Mesenchymal stem cell (in vitro differentiated cells and primary cell): Measurements from ENCODE around the gene PROS1.
"Not testable (repeated sequence)": the region's sequence is repeated elsewhere in the genome, so short reads cannot be mapped to it uniquely, and the experiment has no call there.

Experiments used
- DNase-seq: peaks from one replicate; pipeline ENCODE4 v3.0.0-alpha.2; 2013
- H2AFZ ChIP-seq: one replicate; pipeline ENCODE4 v1.6.1; 2013; ENCODE audit warnings: low read depth, mild to moderate bottlenecking, control low read depth, inconsistent platforms, low read length, moderate library complexity
- H2AK5ac ChIP-seq: 2 replicates; pipeline ENCODE4 v1.6.1; 2013; ENCODE audit warnings: low read length, moderate library complexity, mild to moderate bottlenecking, inconsistent platforms; ENCODE audit not compliant: severe bottlenecking
- H2BK120ac ChIP-seq: one replicate; pipeline ENCODE4 v1.6.1; 2013; ENCODE audit warnings: low read depth, mild to moderate bottlenecking, inconsistent platforms, low read length, moderate library complexity
- H2BK12ac ChIP-seq, 2 experiments: one replicate each; pipeline ENCODE4 v1.6.1; 2013; ENCODE audit warnings: inconsistent platforms in 2 of 2, low read length in 2 of 2, mild to moderate bottlenecking in 2 of 2, moderate library complexity in 2 of 2, control low read depth in 1 of 2
- H2BK15ac ChIP-seq: one replicate; pipeline ENCODE4 v1.6.1; 2013; ENCODE audit warnings: mild to moderate bottlenecking, low read depth, inconsistent platforms; ENCODE audit not compliant: poor library complexity, severe bottlenecking
- H2BK5ac ChIP-seq: 2 replicates; pipeline ENCODE4 v1.6.1; 2013; ENCODE audit warnings: low read depth, mild to moderate bottlenecking, low read length, control low read depth, inconsistent platforms; ENCODE audit not compliant: poor library complexity, severe bottlenecking
- H3K14ac ChIP-seq, 2 experiments: one replicate each; pipeline ENCODE4 v1.6.1; 2013; ENCODE audit warnings: inconsistent platforms in 2 of 2, low read length in 2 of 2, control low read depth in 1 of 2, mild to moderate bottlenecking in 1 of 2, moderate library complexity in 1 of 2
- H3K18ac ChIP-seq, 2 experiments: one replicate each; pipeline ENCODE4 v1.6.1; 2013; ENCODE audit warnings: inconsistent platforms in 2 of 2, low read length in 2 of 2, control low read depth in 1 of 2, low read depth in 1 of 2, mild to moderate bottlenecking in 1 of 2
- H3K23ac ChIP-seq, 2 experiments: one replicate each; pipeline ENCODE4 v1.6.1; 2013; ENCODE audit warnings: inconsistent platforms in 2 of 2, low read length in 2 of 2, mild to moderate bottlenecking in 2 of 2, moderate library complexity in 2 of 2, control low read depth in 1 of 2
- H3K27ac ChIP-seq: 2 replicates; pipeline ENCODE4 v1.5.1; 2013; ENCODE audit warnings: mild to moderate bottlenecking, moderate library complexity, low read length, control low read depth, inconsistent platforms; ENCODE audit not compliant: poor library complexity, severe bottlenecking
- H3K27me3 ChIP-seq, 2 experiments: 2 replicates each; pipeline versions ENCODE4 v1.6.1 to v1.7.0; 2013; ENCODE audit warnings: low read length in 2 of 2, mild to moderate bottlenecking in 2 of 2, moderate library complexity in 2 of 2, control low read depth in 1 of 2, inconsistent platforms in 1 of 2; ENCODE audit not compliant: control insufficient read depth in 1 of 2, insufficient read depth in 1 of 2
- H3K36me3 ChIP-seq, 2 experiments: 2 replicates each; pipeline versions ENCODE4 v1.6.1 to v1.7.0; 2013; ENCODE audit warnings: low read length in 2 of 2, control low read depth in 1 of 2, inconsistent platforms in 1 of 2, low read depth in 1 of 2, mild to moderate bottlenecking in 1 of 2; ENCODE audit not compliant: insufficient read depth in 2 of 2, control insufficient read depth in 1 of 2
- H3K4ac ChIP-seq, 2 experiments: one replicate each; pipeline ENCODE4 v1.6.1; 2013; ENCODE audit warnings: inconsistent platforms in 2 of 2, low read length in 2 of 2, mild to moderate bottlenecking in 2 of 2, moderate library complexity in 2 of 2, control low read depth in 1 of 2, low read depth in 1 of 2
- H3K4me1 ChIP-seq: 2 replicates; pipeline ENCODE4 v1.6.1; 2013; ENCODE audit warnings: low read depth, low read length, control low read depth; ENCODE audit not compliant: control insufficient read depth, insufficient read depth
- H3K4me2 ChIP-seq: 2 replicates; pipeline ENCODE4 v1.6.1; 2013; ENCODE audit warnings: low read length, mild to moderate bottlenecking, inconsistent platforms; ENCODE audit not compliant: poor library complexity, severe bottlenecking
- H3K4me3 ChIP-seq, 2 experiments: 2 replicates each; pipeline versions ENCODE4 v1.5.1 to v1.7.0; 2013; ENCODE audit warnings: low read length in 2 of 2, mild to moderate bottlenecking in 2 of 2, control low read depth in 1 of 2, low read depth in 1 of 2; ENCODE audit not compliant: insufficient read depth in 1 of 2
- H3K79me1 ChIP-seq: replicated peaks from 2 replicates; pipeline ENCODE4 v1.6.1; 2013; ENCODE audit warnings: mild to moderate bottlenecking, control low read depth, low read length, inconsistent platforms; ENCODE audit not compliant: poor library complexity, severe bottlenecking
- H3K9ac ChIP-seq: 2 replicates; pipeline ENCODE4 v1.7.0; 2013; ENCODE audit warnings: mild to moderate bottlenecking, low read length, moderate library complexity
- H3K9me3 ChIP-seq: 2 replicates; pipeline ENCODE4 v1.7.0; 2013; ENCODE audit warnings: mild to moderate bottlenecking, low read length; ENCODE audit not compliant: control insufficient read depth
- H4K8ac ChIP-seq: one replicate; pipeline ENCODE4 v1.6.1; 2013; ENCODE audit warnings: inconsistent platforms, mild to moderate bottlenecking, low read length, moderate library complexity
- H4K91ac ChIP-seq: one replicate; pipeline ENCODE4 v1.6.1; 2013; ENCODE audit warnings: mild to moderate bottlenecking, low read length, inconsistent platforms
- WGBS: methylation state at CpG from one replicate; pipeline ENCODE4 v1.1.7; 2013; ENCODE audit warnings: mixed read lengths; 5-methylcytosine and 5-hydroxymethylcytosine counted together

Gene PROS1

DNA sequence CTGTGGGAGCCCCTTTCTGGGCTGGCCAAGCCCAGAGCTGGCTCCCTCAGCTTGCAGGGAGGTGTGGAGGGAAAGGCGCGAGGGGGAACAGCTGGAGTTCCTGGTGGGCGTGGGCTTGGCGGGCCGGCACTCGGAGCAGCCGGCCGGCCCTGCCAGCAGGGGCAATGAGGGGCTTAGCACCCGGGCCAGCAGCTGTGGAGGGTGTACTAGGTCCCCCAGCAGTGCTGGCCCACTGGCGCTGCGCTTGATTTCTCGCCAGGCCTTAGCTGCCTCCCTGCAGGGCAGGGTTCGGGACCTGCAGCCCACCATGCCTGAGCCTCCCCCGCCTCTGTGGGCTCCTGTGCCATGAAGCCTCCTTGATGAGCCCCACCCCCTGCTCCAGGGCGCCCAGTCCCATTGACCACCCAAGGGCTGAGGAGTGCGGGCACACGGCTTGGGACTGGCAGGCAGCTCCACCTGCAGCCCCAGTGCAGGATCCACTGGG lies 56.1 kb downstream of the PROS1 start:
- not testable (repeated sequence) for H3K79me1 ChIP-seq, H3K9ac ChIP-seq, H3K4me1 ChIP-seq, H2BK12ac ChIP-seq, H2BK120ac ChIP-seq, H2BK5ac ChIP-seq, H3K27me3 ChIP-seq, H2AFZ ChIP-seq, H3K18ac ChIP-seq, H3K36me3 ChIP-seq, H4K8ac ChIP-seq, H2AK5ac ChIP-seq, H3K9me3 ChIP-seq, H4K91ac ChIP-seq, H3K27ac ChIP-seq, H3K23ac ChIP-seq, DNase-seq, H3K4me3 ChIP-seq, H3K4ac ChIP-seq, H3K14ac ChIP-seq, H2BK15ac ChIP-seq, H3K4me2 ChIP-seq
- 96% methylated on average over 17 of the region's 17 CpGs for WGBS

DNA sequence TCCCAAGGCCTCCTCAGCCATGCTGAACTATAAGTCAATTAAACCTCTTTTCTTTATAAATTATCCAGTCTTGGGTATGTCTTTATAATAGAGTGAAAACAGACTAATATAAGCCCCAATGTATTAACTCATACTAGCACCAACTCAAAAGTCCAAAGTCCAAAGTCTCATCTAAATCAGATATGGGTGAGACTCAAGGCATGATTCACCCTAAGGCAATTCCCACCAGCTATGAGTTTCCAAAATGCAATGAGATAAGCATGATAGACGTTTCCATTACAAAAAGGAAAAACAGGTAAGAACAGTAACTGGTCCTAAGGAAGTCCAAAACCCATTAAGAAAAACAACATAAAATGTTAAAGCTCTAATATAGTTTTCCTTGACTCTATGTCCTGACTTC lies 60.1 kb downstream of the PROS1 start:
- not testable (repeated sequence) for H3K14ac ChIP-seq, H2AFZ ChIP-seq, H2AK5ac ChIP-seq, H3K4ac ChIP-seq, H2BK5ac ChIP-seq, H3K18ac ChIP-seq, H3K27ac ChIP-seq, H3K4me1 ChIP-seq, H4K91ac ChIP-seq, H3K4me2 ChIP-seq, H2BK15ac ChIP-seq, H2BK12ac ChIP-seq, H3K36me3 ChIP-seq, H4K8ac ChIP-seq, DNase-seq, H2BK120ac ChIP-seq, H3K23ac ChIP-seq, H3K27me3 ChIP-seq, H3K79me1 ChIP-seq, H3K9ac ChIP-seq, H3K4me3 ChIP-seq, H3K9me3 ChIP-seq
- WGBS = no CpG with 5 or more reads among the region's 1 CpG

DNA sequence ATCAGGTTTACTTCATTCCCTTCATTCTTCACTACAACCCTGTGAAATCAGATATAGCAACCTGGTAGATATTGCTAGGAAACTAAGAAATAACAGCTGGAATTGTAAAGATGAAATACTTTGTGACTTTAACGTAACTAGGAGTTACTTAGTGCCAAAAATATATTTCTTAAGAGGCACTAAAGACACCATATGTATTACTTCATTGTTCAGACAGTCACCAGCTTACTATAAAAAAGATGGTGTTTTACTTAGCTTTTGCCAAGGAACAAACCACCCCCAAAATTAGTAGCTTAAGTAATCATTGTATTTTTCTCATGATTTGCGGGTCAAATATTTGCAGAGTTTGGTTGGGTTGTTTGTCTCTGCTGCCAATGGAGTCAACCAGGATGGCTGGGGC lies 62.5 kb downstream of the PROS1 start:
- Histone ChIP-seq H4K91ac (no peak overlapping the region), H3K9ac (no peak overlapping the region), H3K4ac (no peak overlapping the region), H3K23ac (no peak overlapping the region), H2BK12ac (no peak overlapping the region), H3K18ac (no peak overlapping the region), H3K4me1 (no peaks in the 10 kb centered on the region), H2AFZ (no peak overlapping the region), H3K9me3 (no peaks in the 10 kb centered on the region), H3K36me3 (peaks cover 3% of the 10 kb centered on the region in 2 experiments), H4K8ac (no peak overlapping the region), H3K4me3 (no peak overlapping the region), H3K4me2 (no peak overlapping the region), H2BK120ac (no peak overlapping the region), H2BK5ac (no peak overlapping the region), H3K79me1 (no peaks in the 10 kb centered on the region), H3K27me3 (no peaks in the 10 kb centered on the region), H2AK5ac (no peak overlapping the region), H3K14ac (no peak overlapping the region), H2BK15ac (no peak overlapping the region), H3K27ac (no peak overlapping the region)
- DNase-seq = no peak
- 100% methylated on average over 1 of the region's 2 CpGs for WGBS

DNA sequence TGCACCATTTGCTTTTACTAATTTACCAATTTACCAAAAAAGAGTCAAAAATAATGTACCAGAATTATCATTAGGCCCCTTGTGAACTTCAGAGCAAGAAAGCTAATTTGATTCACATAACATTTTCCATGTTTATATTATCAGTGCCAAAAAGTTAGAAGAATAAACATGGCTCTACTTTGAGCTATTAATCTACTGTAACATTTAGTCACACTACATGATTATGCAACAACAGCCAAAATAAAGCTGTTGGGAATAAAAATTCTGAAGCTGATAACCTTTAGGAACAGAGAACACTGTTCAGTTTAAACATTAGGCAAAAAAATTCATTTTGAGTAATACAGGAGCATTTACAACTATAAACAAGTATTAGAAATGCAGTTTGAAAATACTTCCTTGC lies 63.6 kb downstream of the PROS1 start:
- no peak overlapping the region for H2BK12ac ChIP-seq
- H4K8ac ChIP-seq = no peak overlapping the region
- H3K36me3 ChIP-seq = peaks cover 3% of the 10 kb centered on the region in 2 experiments
- H3K18ac ChIP-seq = no peak overlapping the region
- H3K4me2 ChIP-seq = no peak overlapping the region
- no peak overlapping the region for H4K91ac ChIP-seq
- no peak overlapping the region for H2BK5ac ChIP-seq
- H3K79me1 ChIP-seq = no peaks in the 10 kb centered on the region
- no peaks in the 10 kb centered on the region for H3K27me3 ChIP-seq
- H2AK5ac ChIP-seq = no peak overlapping the region
- no peak overlapping the region for H2BK120ac ChIP-seq
- no peak overlapping the region for H3K4me3 ChIP-seq
- H2AFZ ChIP-seq = no peak overlapping the region
- no peak overlapping the region for H3K4ac ChIP-seq
- peak; percentile 58 for DNase-seq
- no peak overlapping the region for H2BK15ac ChIP-seq
- no peak overlapping the region for H3K23ac ChIP-seq
- no peak overlapping the region for H3K14ac ChIP-seq
- H3K4me1 ChIP-seq = no peaks in the 10 kb centered on the region
- no peak overlapping the region for H3K9ac ChIP-seq
- no peak overlapping the region for H3K27ac ChIP-seq
- no peaks in the 10 kb centered on the region for H3K9me3 ChIP-seq
